GM12878 (cell line): ENCODE measurements around the gene LIN37. TPM values are rescaled to one million over a fixed set of nuclear protein-coding genes. Genes with fewer than 3 reads are reported as not detected.
A peak's percentile ranks its signal among the peaks of the same experiment; 100 is the strongest.

ENCODE experiments used
- ATAC-seq: fragments of 200-7000 bp; cut with Tn5 transposase; 3 replicates; pipeline ENCODE4 v1.9.1; 2020; ENCODE audit warnings: mild to moderate bottlenecking, moderate library complexity
- BruUV-seq: library from RNA; stranded (reverse); fragments of 400-500 nt; replicated peaks from 2 replicates; lab custom pipeline; 2021; lab: Mats Ljungman, UMichigan
- CTCF ChIA-PET: fragments of 300-600 bp; sonication (Branson Sonifier 250); formaldehyde crosslinking; extraction: SDS; loops from one replicate; lab custom pipeline; 2021; ENCODE audit warnings: inconsistent platforms; lab: Yijun Ruan, JAX
- POLR2A ChIA-PET: fragments of 350-600 bp; formaldehyde crosslinking; extraction: SDS; loops from one replicate; lab custom pipeline; 2021; ENCODE audit warnings: inconsistent platforms; lab: Charles Lee
- RAD21 ChIA-PET: fragments of 300-600 bp; sonication (Branson Sonifier 250); formaldehyde crosslinking; loops from one replicate; lab custom pipeline; 2023; ENCODE audit warnings: antibody characterized with exemption; ENCODE audit not compliant: unreplicated experiment; lab: Charles Lee
- SMC1A ChIA-PET: fragments of 300-600 bp; sonication (Branson Sonifier 250); formaldehyde crosslinking; loops from one replicate; lab custom pipeline; 2023; ENCODE audit not compliant: unreplicated experiment, uncharacterized antibody; lab: Charles Lee
- DNase-seq: peaks from one replicate; pipeline ENCODE4 v3.0.0-alpha.2; 2011; ENCODE audit warnings: low read depth, low spot score
- FAIRE-seq: peaks from 3 replicates; lab custom pipeline; 2011; peaks lifted over from hg19 to GRCh38; lab: Jason Lieb, UNC
- H2AFZ ChIP-seq: 2 replicates; pipeline ENCODE4 v1.6.0; 2011; ENCODE audit warnings: low read depth, low read length, control low read depth; ENCODE audit not compliant: control insufficient read depth
- H3K27ac ChIP-seq: 2 replicates; pipeline ENCODE4 v1.5.1; 2011; ENCODE audit warnings: control low read depth; ENCODE audit not compliant: control insufficient read depth, insufficient read depth
- H3K27me3 ChIP-seq, 2 experiments: replicated peaks in 1 of 2; 2 replicates each; pipeline versions ENCODE4 v1.6.0 to v1.6.1; 2011; ENCODE audit warnings: low read length in 1 of 2; ENCODE audit not compliant: control insufficient read depth in 2 of 2, insufficient read depth in 2 of 2
- H3K36me3 ChIP-seq, 2 experiments: 2 replicates each; pipeline ENCODE4 v1.5.1; 2011; ENCODE audit warnings: low read length in 1 of 2; ENCODE audit not compliant: control insufficient read depth in 2 of 2, insufficient read depth in 2 of 2
- H3K4me1 ChIP-seq: 2 replicates; pipeline ENCODE4 v1.6.1; 2011; ENCODE audit warnings: mild to moderate bottlenecking, low read length, moderate library complexity, mixed read lengths; ENCODE audit not compliant: control insufficient read depth, insufficient read depth
- H3K4me2 ChIP-seq: 2 replicates; pipeline ENCODE4 v1.6.0; 2011; ENCODE audit warnings: control low read depth; ENCODE audit not compliant: control insufficient read depth, insufficient read depth
- H3K4me3 ChIP-seq: fragments of 200-600 bp; sonication (generic); 2 replicates; pipeline ENCODE4 v1.5.1; 2016
- H3K79me2 ChIP-seq: 2 replicates; pipeline ENCODE4 v1.6.0; 2011; ENCODE audit warnings: low read length; ENCODE audit not compliant: control insufficient read depth, insufficient read depth
- H3K9ac ChIP-seq: 2 replicates; pipeline ENCODE4 v1.8.0; 2011; ENCODE audit warnings: low read length, control low read depth, mixed read lengths; ENCODE audit not compliant: control insufficient read depth, insufficient read depth
- H3K9me3 ChIP-seq: replicated peaks from 3 replicates; pipeline ENCODE4 v1.5.1; 2011; ENCODE audit warnings: mild to moderate bottlenecking, low read length; ENCODE audit not compliant: control insufficient read depth, insufficient read depth
- H4K20me1 ChIP-seq: 2 replicates; pipeline ENCODE4 v1.6.0; 2011; ENCODE audit not compliant: control insufficient read depth, insufficient read depth
- CHD1 ChIP-seq: IDR thresholded peaks from 2 replicates; pipeline ENCODE4 v1.6.1; 2012; ENCODE audit warnings: low read depth, low read length, improper control_type of control experiment
- ETV6 ChIP-seq, 2 experiments: fragments of 450-650 bp in 1 of 2; IDR thresholded peaks in 1 of 2; conservative IDR thresholded peaks in 1 of 2; 2 replicates each; pipeline ENCODE4 v1.6.1; 2014; ENCODE audit warnings: antibody characterized with exemption in 1 of 2, borderline replicate concordance in 1 of 2, low read depth in 1 of 2, mild to moderate bottlenecking in 1 of 2, moderate library complexity in 1 of 2
- HDAC2 ChIP-seq: fragments of 200-600 bp; sonication (generic); IDR thresholded peaks from 2 replicates; pipeline ENCODE4 v1.6.1; 2017
- NKRF ChIP-seq: fragments of 450-650 bp; conservative IDR thresholded peaks from 2 replicates; pipeline ENCODE4 v1.6.1; 2017; ENCODE audit warnings: mild to moderate bottlenecking, moderate library complexity
- USF1 ChIP-seq: IDR thresholded peaks from 2 replicates; pipeline ENCODE4 v1.6.1; 2011; ENCODE audit warnings: borderline replicate concordance, low read depth, mild to moderate bottlenecking, moderate library complexity, mixed read lengths, low read length; ENCODE audit not compliant: insufficient read depth; ENCODE audit errors: extremely low read length
- YBX1 ChIP-seq: fragments of 450-650 bp; IDR thresholded peaks from 2 replicates; pipeline ENCODE4 v1.6.1; 2016; ENCODE audit warnings: antibody characterized with exemption
- ZSCAN29 ChIP-seq: fragments of 450-650 bp; IDR thresholded peaks from 2 replicates; pipeline ENCODE4 v1.6.1; 2017; ENCODE audit warnings: mild to moderate bottlenecking, moderate library complexity
- WGBS: methylation state at CpG from one replicate; pipeline ENCODE4 v1.1.6; 2016; ENCODE audit warnings: low lambda C conversion rate; ENCODE audit not compliant: insufficient replicate concordance, insufficient coverage; ENCODE audit errors: missing lambda C conversion rate; 5-methylcytosine and 5-hydroxymethylcytosine counted together
- in situ Hi-C: fragments of 300-500 bp; cut with MboI; formaldehyde crosslinking; loops from 9 replicates; pipeline ENCODE4 v1.14.3; 2018; ENCODE audit warnings: mixed read lengths
- intact Hi-C: fragments of 100-400 bp; cut with micrococcal nuclease; formaldehyde crosslinking; loops from one replicate; pipeline ENCODE4 v1.14.2; 2022; ENCODE audit not compliant: unreplicated experiment
- polyA plus RNA-seq, 11 experiments: library from polyadenylated mRNA; depleted of rRNA in 4 of 11; unstranded in 6 of 11; stranded (reverse) in 5 of 11; fragments of >200 nt; fragmentation: Nextera tagmentation in 4 of 11; fragmentation: Illumina TruSeq in 1 of 11; extraction: Ambion mirVana in 4 of 11; extraction: Trizol in 1 of 11; gene quantifications; 1 replicate in 1 of 11; 2 replicates in 10 of 11; pipeline versions ENCODE4 v1.2.1 to v1.2.3, GENCODE V29; 2011 to 2016; ENCODE audit warnings: inconsistent platforms in 2 of 11, missing spikeins in 2 of 11, low read depth in 1 of 11
- total RNA-seq, 4 experiments: library from RNA; depleted of rRNA in 3 of 4; stranded (reverse); fragments of >200 nt in 3 of 4; fragmentation: Illumina TruSeq in 1 of 4; extraction: Trizol in 1 of 4; gene quantifications; 2 replicates each; pipeline versions ENCODE4 v1.2.1 to v1.2.3, GENCODE V29; 2013 to 2021
- TF ChIP-seq, protein P1 (sequence below): fragments of 450-650 bp; IDR thresholded peaks from 2 replicates; pipeline ENCODE4 v1.6.1; 2017; ENCODE audit warnings: mild to moderate bottlenecking, moderate library complexity
- TF ChIP-seq, protein P2 (sequence below): fragments of 450-650 bp; formaldehyde crosslinking; IDR thresholded peaks from 2 replicates; pipeline ENCODE4 v1.4.0; 2022; ENCODE audit warnings: mild to moderate bottlenecking, moderate library complexity

LIN37 gene
- total and polyA plus RNA-seq, 10 of the 15 experiments (the other 5 are each of a cell fraction or from before 2014, with no cell fraction given) = 0.69 to 11.9 (median 7.6) TPM

- H3K9ac ChIP-seq = peak overlapping the region; percentile 77
- in situ Hi-C loops (no loop called here), intact Hi-C loops (loop anchor here (5.0 kb wide), 1 partner anchor 189 kb away; the partner anchor contains the start of genes HCST and NFKBID)
- BruUV-seq = TSS peak; percentile 90
- peaks cover 53% of the 10 kb centered on the region for H3K79me2 ChIP-seq
- DNase-seq = no peak
- H3K27me3 ChIP-seq = no peaks in the 10 kb centered on the region
- peak overlapping the region; percentile 95 for H3K27ac ChIP-seq
- H3K36me3 ChIP-seq = no peaks in the 10 kb centered on the region; a peak in 1 of 4 replicates
- H3K4me2 ChIP-seq = peak overlapping the region; percentile 99
- POLR2A ChIA-PET = interaction anchor here (0.5 to 12.1 kb wide), 7 partner anchors 14 to 367 kb away, joined by 3 to 516 read pairs (median 11); partner anchors contain the start of genes IGFLR1, LIN37, PSENEN and U2AF1L4
- TF ChIP-seq CHD1 (0 out of 2 replicates have a peak, but pooled peaks have one; percentile 0), USF1 (no peak), YBX1 (no peak), NKRF (0 out of 2 replicates have a peak, but pooled peaks have one; percentile 44), HDAC2 (no peak), ETV6 (conservative IDR thresholded peaks at IDR 0.05 in 1 of 2, IDR thresholded peaks at IDR 0.05 in 1 of 2; ENCODE audit: borderline replicate concordance in 1 of 2, low read depth in 1 of 2) (no peak), ZSCAN29 (0 out of 2 replicates have a peak, but pooled peaks have one; percentile 24)
- TF ChIP-seq, protein P1, sequence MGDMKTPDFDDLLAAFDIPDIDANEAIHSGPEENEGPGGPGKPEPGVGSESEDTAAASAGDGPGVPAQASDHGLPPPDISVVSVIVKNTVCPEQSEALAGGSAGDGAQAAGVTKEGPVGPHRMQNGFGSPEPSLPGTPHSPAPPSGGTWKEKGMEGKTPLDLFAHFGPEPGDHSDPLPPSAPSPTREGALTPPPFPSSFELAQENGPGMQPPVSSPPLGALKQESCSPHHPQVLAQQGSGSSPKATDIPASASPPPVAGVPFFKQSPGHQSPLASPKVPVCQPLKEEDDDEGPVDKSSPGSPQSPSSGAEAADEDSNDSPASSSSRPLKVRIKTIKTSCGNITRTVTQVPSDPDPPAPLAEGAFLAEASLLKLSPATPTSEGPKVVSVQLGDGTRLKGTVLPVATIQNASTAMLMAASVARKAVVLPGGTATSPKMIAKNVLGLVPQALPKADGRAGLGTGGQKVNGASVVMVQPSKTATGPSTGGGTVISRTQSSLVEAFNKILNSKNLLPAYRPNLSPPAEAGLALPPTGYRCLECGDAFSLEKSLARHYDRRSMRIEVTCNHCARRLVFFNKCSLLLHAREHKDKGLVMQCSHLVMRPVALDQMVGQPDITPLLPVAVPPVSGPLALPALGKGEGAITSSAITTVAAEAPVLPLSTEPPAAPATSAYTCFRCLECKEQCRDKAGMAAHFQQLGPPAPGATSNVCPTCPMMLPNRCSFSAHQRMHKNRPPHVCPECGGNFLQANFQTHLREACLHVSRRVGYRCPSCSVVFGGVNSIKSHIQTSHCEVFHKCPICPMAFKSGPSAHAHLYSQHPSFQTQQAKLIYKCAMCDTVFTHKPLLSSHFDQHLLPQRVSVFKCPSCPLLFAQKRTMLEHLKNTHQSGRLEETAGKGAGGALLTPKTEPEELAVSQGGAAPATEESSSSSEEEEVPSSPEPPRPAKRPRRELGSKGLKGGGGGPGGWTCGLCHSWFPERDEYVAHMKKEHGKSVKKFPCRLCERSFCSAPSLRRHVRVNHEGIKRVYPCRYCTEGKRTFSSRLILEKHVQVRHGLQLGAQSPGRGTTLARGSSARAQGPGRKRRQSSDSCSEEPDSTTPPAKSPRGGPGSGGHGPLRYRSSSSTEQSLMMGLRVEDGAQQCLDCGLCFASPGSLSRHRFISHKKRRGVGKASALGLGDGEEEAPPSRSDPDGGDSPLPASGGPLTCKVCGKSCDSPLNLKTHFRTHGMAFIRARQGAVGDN = peak; percentile 76; the same call in 1 of the 2 replicates
- TF ChIP-seq, protein P2, sequence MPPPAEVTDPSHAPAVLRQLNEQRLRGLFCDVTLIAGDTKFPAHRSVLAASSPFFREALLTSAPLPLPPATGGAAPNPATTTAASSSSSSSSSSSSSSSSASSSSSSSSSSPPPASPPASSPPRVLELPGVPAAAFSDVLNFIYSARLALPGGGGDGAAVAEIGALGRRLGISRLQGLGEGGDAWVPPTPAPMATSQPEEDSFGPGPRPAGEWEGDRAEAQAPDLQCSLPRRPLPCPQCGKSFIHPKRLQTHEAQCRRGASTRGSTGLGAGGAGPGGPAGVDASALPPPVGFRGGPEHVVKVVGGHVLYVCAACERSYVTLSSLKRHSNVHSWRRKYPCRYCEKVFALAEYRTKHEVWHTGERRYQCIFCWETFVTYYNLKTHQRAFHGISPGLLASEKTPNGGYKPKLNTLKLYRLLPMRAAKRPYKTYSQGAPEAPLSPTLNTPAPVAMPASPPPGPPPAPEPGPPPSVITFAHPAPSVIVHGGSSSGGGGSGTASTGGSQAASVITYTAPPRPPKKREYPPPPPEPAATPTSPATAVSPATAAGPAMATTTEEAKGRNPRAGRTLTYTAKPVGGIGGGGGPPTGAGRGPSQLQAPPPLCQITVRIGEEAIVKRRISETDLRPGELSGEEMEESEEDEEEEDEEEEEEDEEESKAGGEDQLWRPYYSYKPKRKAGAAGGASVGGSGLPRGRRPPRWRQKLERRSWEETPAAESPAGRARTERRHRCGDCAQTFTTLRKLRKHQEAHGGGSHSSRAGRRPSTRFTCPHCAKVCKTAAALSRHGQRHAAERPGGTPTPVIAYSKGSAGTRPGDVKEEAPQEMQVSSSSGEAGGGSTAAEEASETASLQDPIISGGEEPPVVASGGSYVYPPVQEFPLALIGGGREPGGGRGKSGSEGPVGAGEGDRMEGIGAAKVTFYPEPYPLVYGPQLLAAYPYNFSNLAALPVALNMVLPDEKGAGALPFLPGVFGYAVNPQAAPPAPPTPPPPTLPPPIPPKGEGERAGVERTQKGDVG (CRISPR knock-in tag) = no peak
- TF ChIP-seq, all 136 proteins: peak for 4
- SMC1A ChIA-PET = interaction anchor here (0.7 to 6.3 kb wide), 8 partner anchors 15 to 336 kb away, joined by 3 to 375 read pairs (median 5); partner anchors contain the start of genes COX6B1, IGFLR1, PSENEN and U2AF1L4
- WGBS = 0% methylated on average over 2 of the region's 2 CpGs
- CTCF ChIA-PET = interaction anchor here (1.1 to 7.3 kb wide), 9 partner anchors 12 to 196 kb away, joined by 3 to 271 read pairs (median 7); partner anchors contain the start of genes IGFLR1, PSENEN and U2AF1L4
- no peaks in the 10 kb centered on the region for H3K9me3 ChIP-seq
- ATAC-seq (no peak), FAIRE-seq (no peak)
- H3K4me3 ChIP-seq = peak overlapping the region; percentile 82
- RAD21 ChIA-PET = interaction anchor here (1.2 to 6.3 kb wide), 8 partner anchors 14 to 218 kb away, joined by 3 to 430 read pairs (median 11); partner anchors contain the start of genes IGFLR1, LIN37 and ZBTB32
- peaks cover 43% of the 10 kb centered on the region for H3K4me1 ChIP-seq
- no peaks in the 10 kb centered on the region for H4K20me1 ChIP-seq
- H2AFZ ChIP-seq = no peak overlapping the region
Measured at GRCh38 chr19:35713506-35713850, 34.9 kb upstream of the LIN37 start.
